HG03571 (cell line): Measurements from ENCODE around the gene BCAM.
"Not testable (repeated sequence)": the region's sequence is repeated elsewhere in the genome, so short reads cannot be mapped to it uniquely, and the experiment has no call there.

Experiments
- ATAC-seq: cut with Tn5 transposase; IDR thresholded peaks from one replicate; pipeline ENCODE4 v1.9.1; 2021; ENCODE audit not compliant: unreplicated experiment

The BCAM gene

GRCh38 chr19:44816301-44816700 lies 7.4 kb downstream of the BCAM start:
- ATAC-seq: no peak

GRCh38 chr19:44817725-44818465 lies 9.0 kb downstream of the BCAM start:
- ATAC-seq: no peak

GRCh38 chr19:44818466-44819031 lies 9.6 kb downstream of the BCAM start:
- no peak for ATAC-seq

GRCh38 chr19:44819246-44819832 lies 10.4 kb downstream of the BCAM start:
- ATAC-seq: no peak

DNA sequence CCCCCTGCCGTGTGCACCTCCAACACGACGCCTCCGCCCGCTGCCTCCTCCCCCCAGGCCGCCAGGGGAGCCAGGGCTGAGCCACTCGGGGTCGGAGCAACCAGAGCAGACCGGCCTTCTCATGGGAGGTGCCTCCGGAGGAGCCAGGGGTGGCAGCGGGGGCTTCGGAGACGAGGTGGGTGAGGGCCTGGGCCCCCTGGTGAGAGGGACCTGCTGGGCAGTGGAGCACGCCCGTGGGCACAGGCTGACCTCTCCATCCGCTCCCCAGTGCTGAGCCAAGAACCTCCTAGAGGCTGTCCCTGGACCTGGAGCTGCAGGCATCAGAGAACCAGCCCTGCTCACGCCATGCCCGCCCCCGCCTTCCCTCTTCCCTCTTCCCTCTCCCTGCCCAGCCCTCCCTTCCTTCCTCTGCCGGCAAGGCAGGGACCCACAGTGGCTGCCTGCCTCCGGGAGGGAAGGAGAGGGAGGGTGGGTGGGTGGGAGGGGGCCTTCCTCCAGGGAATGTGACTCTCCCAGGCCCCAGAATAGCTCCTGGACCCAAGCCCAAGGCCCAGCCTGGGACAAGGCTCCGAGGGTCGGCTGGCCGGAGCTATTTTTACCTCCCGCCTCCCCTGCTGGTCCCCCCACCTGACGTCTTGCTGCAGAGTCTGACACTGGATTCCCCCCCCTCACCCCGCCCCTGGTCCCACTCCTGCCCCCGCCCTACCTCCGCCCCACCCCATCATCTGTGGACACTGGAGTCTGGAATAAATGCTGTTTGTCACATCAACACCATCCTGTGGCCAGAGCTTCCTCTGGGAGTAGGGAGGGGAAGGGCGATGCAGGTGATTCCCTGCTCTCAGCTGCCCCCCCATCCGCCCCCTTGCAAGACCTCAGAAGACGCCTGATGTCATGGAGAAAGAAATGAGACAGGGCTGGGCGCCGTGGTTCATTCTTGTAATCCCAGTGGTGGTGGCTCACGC lies 12.0 kb downstream of the BCAM start:
- no peak for ATAC-seq

GRCh38 chr19:44822177-44822576 lies 13.3 kb downstream of the BCAM start:
- ATAC-seq: no peak

DNA sequence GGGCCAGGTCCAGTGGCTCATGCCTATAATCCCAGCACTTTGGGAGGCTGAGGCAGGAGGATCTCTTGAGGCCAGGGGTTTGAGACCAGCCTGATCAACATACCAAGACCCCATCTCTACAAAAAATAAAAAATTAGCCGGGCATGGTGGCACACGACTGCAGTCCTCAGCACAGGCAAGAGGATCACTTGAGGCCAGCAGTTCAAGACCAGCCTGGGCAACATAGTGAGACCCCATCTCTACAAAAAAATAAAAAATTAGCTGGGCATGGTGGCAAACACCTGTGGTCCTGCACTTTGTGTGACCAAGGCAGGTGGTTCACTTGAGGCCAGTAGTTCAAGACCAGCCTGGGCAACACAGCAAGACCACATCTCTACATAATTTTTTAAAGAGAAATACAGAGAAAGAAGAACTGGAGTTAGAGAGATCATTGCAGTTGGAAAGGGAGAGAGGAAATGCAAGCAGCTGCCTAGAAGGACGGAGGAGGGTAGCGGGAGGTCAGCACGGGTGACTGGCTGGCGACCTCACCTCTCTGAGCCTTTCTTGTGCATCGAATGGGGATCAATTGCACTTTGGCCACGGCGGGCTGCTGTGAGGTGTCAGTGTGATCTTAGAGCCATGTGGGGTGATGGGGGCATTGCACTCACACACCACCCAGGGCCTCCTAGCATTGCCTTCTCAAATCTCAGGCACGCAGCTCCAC lies 13.9 kb downstream of the BCAM start:
- no peak for ATAC-seq

DNA sequence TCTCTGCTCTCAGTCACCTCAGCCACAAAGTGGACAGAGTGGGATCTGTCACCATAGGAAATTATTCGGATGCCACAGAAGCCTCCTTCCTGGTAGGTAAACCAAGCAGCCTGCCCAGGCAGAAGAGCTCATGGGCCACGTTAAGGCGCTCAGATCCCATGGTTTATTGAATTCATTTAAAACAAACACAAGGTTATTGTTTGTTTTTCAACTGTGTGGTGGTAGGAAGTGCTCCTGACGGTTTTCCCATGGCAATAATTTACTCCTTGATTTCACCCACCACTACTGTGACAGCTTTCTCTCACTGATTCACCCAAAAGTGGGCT lies 14.4 kb downstream of the BCAM start:
- ATAC-seq: no peak

DNA sequence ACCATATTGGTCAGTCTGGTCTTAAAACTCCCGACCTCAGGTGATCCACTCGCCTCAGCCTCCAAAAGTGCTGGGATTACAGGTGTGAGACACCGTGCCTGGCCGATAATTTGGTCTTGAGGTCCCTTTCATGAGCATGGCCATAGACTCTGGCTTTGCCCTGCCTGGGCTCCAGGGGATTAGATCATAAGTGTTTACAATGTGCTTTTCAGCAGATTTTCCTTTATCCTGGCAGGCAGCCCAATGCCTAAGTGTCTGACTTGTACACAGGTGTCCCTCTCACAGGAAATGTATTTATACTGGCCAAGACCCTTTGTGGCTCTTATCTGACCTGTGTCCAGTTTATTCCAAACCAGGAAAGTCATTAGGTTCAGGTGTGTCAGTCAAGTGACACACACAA lies 15.9 kb downstream of the BCAM start:
- no peak for ATAC-seq

DNA sequence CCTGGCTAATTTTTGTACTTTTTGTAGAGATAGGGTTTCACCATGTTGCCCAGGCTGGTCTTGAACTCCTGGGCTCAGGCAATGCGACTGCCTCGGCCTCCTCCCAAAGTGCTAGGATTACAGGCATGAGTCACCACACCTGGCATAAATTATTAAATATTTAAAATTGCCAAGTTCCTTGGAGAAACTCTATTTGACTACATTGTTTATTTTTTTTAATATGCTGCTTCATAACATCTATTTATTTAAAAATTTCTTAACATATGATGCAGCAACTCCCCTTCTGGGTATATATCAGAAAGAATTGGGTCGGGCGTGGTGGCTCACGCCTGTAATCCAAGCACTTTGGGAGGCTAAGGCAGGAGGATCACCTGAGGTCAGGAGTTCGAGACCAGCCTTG lies 24.0 kb downstream of the BCAM start:
- ATAC-seq: not testable (repeated sequence)

DNA sequence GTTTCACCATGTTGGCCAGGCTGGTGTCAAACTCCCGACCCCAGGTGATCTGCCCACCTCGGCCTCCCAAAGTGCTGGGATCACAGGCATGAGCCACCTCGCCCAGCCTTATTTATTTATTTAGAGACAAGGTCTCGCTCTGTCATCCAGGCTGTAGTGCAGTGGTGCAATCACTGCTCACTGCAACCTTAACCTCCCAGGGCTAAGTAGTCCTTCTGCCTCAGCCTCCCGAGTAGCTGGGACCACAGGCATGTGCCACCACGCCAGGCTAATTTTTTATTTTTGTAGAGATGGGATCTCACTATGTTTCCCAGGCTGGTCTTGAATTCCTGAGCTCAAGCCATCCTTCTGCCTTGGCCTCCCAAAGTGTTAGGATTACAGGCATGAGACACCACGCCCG lies 25.5 kb downstream of the BCAM start:
- ATAC-seq: not testable (repeated sequence)

- ATAC-seq: no peak
Observed at GRCh38 chr19:44839276-44839675, 30.4 kb downstream of the BCAM start.

DNA sequence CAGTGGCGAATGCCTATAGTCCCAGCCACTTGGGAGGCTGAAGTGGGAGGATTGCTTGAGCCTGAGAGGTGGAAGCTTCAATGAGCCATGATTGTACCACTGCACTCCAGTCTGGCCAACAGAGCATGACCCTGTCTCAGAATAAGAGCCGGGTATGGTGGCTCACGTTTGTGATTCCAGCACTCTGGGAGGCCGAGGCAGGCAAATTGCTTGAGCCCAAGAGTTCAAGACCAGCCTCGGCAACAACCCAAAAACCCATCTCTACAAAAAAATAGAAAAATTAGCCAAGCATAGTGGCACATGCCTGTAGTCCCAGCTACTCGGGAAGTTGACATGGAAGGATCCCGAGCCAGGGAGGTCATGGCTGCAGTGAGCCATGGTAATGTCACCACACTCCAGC lies 31.9 kb downstream of the BCAM start:
- ATAC-seq: no peak

- ATAC-seq: no peak
Observed at GRCh38 chr19:44841231-44841630, 32.3 kb downstream of the BCAM start.

DNA sequence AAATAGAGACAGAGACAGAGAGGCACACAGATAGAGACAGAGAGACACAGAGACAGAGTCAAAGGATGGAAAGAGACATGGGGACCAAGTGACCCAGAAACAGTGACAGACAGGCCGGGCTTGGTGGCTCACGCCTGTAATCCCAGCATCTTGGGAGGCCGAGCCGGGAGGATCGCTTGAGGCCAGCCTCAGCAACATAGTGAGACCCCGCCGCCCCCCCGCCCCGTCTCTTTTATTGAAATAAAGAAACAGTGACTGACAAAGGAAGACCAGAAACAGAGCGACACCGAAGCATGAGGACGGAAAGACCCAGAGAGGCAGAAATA lies 36.3 kb downstream of the BCAM start:
- ATAC-seq: no peak

GRCh38 chr19:44845612-44846454 lies 36.9 kb downstream of the BCAM start, which contains the start of gene NECTIN2:
TSS of gene NECTIN2 (plus strand) at chr19:44846297. CDS start at chr19:44846526, 229 bp downstream.
- ATAC-seq: no peak

DNA sequence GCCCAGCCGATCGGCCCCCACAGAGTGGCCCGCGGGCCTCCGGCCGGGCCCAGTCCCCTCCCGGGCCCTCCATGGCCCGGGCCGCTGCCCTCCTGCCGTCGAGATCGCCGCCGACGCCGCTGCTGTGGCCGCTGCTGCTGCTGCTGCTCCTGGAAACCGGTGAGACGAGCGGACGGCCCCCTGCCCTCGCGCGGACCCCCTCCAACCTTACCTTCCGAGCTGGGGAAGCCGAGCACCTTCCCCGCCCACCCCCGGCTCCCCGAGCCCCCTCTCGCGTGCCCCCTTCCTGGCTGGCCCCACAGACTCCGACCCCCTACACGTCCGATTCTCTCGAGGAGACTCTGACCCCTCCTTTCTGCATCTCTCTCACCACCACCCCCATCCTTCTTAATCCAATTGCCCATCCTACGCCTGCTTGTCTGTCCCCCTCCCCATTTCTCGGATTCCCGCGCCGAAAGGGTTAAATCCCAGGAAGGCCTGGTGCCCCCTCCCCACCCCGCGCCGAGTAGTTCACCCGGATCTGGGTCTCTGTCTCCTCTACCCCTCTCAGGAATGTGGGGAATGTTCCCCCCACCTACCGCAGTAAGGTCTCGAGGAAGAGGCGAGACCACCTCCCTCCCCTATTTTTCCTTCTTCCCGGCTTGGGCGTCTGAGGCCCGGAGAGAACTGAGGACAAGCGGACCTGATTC lies 37.7 kb downstream of the BCAM start:
- ATAC-seq: no peak

- no peak for ATAC-seq
Observed at GRCh38 chr19:44847144-44848035, 38.5 kb downstream of the BCAM start.
